GM19025 (cell line): ENCODE data around the gene FBL.
"Not testable (repeated sequence)": the region's sequence is repeated elsewhere in the genome, so short reads cannot be mapped to it uniquely, and the experiment has no call there.

ENCODE experiments used
- ATAC-seq: cut with Tn5 transposase; IDR thresholded peaks from one replicate; pipeline ENCODE4 v1.9.1; 2021; ENCODE audit warnings: mild to moderate bottlenecking, low read depth, moderate library complexity; ENCODE audit not compliant: unreplicated experiment

Gene FBL

DNA sequence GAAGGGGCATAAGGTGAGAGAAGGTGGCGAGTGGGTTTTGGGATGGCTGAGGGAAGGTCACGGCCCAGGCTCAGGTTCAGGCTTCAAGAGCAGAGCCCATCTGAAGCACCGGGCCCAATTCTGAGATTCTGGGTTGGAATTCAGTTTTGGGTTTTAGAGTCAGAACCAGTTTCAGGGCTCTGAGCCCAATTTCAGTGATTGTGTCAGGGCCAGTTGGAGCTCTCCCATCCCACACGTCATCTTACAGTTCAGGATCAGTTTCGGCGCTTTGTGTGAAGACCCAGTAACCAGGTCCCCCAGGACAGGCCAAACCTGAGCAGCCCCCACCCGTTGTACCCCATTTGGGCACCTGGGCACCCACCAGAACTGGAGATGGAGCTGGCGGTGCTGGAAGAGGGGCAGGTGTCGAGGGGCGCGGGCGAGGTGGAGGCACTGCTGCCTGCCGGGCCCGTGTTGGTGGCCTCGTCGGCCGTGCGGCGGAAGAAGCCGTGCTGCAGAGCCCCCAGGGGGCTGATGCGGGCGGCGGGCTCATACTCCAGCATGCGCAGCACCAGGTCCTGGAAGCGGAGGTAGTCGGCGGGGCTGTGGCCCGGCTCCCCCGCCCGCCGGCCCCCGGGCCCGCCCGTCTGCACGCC lies 19.8 kb downstream of the FBL start:
- ATAC-seq = no peak

DNA sequence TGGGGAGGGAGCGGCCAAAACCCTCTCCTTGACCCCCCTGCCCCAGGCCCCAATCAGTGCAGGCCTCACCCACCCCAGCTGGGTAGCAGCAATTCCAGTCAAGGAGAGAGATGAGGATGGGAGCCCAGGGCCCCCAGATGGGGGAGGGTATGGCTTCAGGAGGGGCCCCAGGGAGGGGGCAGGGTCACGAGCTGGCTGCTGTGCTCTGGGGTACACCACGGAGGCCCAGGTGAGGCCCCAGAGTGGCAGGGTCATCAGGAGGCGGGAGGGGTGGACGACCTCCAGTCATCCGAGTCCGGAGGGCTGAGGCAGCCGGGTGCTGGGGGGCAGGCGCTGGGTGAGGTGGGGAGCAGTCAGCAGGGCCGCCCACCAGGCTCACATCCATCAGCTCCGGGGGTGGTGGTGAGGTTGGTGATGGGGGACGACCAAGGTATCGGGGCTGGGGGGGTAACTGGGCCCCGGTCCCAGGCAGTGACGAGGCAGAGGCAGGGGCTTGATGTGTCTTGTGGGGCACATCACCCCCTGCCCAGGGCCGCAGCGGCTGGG lies 20.6 kb downstream of the FBL start:
- ATAC-seq = no peak

DNA sequence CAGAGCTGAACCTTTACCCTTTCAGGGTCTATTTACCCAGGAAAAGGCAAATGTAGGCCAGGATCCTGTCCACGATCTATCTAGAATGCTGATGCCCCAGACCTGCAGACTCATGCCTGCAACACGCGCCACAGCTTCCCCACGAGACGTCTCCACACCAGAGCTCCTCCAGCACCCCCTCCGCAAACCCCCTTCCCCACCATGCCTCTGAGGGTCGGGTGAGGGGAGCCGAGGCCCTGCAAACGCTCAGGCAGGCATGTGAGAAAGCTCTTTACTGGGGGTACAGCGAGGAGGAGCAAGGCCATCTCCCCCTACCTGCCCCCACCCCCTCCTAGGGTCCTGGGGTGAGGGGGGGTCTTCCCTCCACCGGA lies 21.1 kb downstream of the FBL start:
- ATAC-seq = no peak

DNA sequence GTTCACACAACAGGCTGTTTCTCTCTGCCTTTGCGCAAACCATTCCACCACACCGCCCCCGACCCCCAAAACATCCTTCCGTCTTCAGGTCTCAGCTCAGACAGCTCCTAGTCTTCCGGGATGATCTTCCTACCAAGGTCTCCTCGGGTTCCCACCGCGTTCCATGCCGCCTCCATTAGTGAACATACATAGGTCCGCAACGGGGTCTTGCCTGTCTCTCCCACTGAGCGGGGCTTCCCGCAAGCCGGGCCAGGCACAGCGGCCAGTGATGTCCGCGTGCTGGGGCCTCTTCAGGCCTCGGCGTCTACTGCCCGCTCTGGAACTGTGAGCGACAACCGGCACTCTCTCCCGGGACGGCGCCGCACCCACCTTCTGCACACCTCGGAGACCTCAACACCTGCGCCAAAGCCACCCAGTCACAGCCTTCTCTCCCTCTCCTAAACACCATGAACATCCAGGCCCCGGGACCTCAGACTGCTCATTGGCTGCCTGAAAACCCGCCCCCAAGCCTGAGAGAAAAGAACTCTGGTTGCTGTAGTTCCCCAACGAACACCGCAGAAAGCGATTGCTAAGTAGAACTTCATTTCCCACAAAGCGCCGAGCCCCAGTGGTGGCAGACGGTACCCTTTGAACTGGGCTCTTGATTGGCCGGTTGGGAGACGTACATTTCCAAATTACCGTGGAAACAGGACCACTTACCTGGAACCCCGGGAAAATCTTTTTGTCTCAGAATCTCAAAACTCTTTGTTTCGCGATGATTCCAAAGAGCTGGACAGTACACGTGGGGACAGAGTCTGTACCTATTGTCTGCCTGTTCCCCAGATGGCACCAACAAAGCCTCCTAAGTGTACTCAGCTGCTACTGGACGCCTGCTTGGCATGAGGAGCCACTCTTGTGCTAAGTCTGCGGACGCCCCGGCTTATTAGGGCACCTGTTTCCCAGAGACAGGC lies 21.8 kb downstream of the FBL start:
- ATAC-seq = peak; percentile 90

DNA sequence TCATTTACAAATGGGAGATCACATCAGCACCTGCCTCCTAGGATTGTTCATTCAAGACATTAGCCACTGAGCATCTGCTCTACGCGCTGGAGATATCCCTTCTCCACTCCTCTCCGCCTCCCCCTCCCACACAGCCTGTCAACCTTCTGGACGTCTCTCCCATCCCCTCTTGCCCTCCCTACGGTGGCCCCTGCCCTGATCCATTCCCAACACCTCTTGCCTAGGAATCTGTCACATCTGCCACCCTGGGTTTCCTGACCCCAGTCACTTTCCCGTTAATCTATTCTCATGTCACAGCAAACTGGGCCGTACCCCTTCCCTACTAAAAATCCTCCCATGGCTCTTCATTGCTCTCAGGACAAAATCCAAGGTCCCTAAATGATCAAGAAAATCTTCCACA lies 22.5 kb downstream of the FBL start:
- no peak for ATAC-seq

DNA sequence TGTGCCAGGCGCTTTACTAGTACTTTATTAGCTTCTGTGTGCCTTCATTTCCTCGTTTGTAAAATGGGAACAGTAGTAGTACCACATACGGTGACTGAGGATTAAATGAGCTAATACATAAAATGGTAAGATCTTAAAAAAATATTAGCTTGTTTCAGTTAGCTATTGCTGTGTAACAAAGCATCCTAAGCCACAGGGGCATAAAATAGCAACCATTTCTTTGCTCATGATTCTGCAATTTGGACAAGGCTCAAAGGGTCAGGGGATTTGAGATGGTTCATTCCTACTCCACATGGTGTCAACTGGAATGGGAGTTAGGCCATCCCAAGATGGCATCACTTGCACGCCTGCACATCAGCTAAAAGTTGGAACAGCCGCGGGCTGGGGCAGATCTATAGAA lies 25.5 kb downstream of the FBL start:
- no peak for ATAC-seq

DNA sequence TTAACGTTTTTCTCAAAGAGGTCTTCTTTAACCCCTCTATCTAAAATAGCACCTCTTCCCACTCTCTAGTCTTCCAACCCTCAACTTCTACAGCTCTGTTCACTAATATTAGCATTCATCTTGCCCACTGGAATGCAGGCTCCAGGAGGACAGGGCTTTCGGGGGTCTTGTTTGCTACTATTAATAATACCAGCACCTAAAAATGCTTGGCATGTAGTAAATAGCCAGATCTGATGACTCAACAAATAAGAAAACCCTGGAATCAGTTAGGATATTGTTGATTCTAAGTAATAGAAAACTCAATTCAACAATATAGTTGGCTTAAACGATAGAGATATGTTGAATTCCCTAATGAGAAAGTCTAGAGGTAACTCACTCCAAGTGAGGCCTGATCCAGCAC lies 26.4 kb downstream of the FBL start:
- no peak for ATAC-seq

DNA sequence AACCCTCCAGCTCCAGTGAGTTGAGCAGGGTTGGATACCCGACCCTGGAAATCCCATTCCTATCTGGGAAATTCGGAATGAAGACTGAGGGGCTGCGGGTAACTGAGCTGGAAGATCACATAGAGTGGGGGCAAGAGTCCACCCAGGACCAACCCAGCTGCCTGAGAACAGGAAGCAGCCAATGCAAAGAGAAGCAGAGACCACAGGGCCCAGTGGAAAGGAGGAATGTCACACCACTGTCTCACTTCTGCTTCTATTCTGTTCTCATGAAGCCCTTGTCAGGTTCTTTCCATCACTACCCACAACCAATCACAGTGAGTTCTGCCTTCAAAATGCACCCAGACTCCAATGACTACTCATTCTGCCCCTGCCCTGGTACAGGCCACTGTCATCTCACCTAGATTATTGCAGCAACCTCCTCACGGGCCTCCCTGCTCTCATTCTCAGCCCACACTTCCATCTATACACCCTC lies 27.5 kb downstream of the FBL start:
- peak; percentile 80 for ATAC-seq

DNA sequence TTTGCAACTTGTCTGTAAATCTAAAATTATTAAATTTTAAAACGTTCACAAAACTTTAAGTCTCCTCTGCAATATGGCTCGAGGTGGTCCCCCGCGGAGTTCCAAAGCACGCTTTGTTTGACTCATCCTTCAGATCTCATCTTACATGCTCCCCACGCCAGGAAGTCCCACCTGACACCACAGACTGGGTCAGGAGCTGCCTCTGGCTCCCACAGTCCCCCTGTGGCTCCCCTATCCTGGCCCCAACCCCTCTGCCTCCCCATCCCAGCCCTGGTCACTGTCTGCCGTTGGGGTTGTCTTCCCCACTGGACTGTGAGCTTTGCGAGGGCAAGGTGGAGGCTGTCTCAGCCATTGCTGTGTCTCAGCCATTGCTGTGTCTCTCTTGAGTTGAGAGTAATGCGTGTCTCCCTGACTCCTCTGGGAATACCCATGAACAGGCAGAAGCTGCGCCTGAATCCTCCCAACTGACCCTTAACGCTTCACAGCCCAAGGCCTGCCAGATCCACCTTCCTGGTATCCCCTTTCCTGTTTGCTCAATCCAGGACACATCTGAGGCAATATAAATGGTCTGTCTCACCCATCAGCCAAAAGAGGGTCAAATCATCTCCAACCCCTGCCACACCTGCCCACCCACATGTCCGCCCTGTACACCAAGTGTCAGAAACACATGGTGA lies 28.2 kb downstream of the FBL start:
- no peak for ATAC-seq

DNA sequence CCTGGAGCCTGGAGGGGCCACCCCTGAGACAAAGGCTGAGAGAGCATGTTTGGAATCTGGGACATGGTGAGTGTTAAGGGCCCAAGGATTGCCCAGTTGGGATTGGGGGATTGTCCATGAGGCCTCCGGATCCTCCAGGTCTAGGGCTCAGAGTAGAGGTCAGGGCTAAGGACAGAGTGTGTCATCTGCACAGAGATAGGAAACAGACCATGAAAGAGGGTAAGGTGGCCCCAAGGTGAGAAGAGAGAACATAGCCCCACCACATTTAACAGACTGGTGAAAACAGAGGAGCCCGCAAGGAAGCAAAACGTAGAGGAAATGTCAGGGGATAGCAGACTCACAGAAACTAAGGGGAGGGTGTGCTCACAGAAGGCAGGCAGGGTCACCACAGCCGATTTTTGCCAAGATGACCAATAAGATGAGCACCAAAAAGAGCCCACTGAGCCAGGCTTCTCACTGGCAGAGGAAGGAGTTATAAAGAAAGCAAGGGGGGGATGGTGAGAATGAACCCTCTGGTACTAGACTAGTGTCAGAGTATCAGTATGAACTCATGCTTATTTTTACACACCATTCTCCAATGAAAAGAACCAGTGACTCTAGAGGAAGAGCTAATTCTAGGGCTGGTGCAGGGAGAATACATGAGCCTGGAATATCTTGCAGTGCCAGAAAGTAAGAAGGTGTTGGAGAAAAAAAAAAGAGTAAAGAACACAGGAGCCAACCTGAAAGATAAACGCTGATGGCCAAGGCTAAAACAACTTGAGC lies 29.7 kb downstream of the FBL start:
- ATAC-seq = no peak

DNA sequence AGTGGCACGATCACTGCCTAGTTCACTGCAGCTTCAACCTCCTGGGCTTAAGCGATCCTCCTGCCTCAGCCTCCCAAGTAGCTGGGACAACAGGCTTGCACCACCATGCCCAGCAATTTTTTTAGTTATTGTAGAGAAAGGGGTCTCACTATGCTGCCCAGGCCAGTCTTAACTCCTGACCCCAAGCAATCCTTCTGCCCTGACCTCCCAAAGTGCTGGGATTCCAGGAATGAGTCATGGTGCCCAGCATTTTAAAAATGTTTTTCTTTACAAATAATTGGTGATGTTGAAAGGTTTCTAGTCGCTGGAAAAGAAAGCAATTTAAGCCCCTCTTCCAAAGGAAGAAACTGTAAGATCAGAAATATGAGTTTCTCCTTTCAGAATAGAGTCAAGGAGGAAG lies 31.6 kb downstream of the FBL start:
- ATAC-seq = no peak

DNA sequence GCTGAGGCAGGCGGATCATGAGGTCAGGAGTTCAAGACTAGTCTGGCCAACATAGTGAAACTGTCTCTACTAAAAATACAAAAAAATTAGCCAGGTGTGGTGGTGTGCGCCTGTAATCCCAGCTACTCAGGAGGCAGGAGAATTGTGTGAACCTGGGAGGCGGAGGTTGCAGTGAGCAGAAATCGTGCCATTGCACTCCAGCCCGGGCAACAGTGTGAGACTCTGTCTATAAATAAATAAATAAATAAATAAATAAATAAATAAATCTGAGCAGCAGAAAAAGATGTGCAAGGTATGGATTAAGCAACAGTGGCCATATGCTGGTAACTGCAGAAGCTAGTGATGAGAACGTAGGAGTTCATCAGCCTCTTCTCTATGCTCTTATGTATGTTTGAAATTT lies 32.1 kb downstream of the FBL start:
- ATAC-seq = not testable (repeated sequence)

DNA sequence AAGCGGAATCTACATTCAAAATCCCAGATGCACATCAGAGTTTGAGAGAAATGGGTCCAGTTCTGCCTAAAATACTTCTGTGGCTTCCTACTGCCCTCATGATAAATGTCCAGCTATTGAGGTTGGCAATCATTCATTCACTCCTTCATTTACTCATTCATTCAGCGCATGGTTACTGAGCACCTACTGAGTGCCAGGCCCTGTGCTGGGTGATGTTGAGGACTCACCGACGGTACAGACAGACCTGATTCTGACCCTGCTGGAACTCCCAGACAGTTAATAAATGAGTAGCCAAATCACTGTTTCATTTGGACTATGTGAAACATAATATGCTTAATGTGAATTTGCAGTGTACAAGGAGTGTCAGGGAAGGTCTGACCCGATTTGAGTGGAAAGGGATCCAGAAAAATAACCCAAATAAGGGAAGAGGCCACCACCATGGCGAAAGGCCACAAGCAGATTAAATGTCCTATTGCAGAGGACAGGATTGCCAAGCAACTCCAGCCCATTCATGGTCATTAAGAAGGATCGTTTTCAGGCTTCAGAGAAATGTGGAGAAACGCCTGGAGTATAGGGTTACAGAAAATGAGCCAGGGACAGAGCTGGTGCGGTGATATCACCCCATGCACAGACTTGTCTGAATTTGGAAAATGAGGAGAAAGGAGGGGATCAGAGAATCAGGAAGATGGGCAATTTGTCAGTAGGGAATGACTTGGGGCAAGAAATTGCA lies 32.8 kb downstream of the FBL start:
- no peak for ATAC-seq

DNA sequence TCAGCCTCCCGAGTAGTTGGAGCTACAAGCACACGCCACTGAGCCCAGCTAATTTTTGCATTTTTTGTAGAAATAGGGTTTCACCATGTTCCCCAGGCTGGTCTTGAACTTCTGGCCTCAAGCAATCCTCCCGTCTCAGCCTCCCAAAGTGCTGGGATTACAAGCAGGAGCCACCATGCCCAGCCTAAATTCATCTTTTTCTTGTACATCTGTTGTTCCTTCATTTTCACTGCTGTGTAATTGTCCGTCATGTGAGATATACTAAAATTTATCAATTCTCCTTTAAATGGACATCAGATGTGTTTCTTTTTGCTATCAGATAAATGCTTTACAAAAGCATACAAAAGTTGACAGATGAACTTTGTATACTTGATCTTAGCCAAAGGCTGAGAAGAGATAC lies 35.1 kb downstream of the FBL start:
- no peak for ATAC-seq

DNA sequence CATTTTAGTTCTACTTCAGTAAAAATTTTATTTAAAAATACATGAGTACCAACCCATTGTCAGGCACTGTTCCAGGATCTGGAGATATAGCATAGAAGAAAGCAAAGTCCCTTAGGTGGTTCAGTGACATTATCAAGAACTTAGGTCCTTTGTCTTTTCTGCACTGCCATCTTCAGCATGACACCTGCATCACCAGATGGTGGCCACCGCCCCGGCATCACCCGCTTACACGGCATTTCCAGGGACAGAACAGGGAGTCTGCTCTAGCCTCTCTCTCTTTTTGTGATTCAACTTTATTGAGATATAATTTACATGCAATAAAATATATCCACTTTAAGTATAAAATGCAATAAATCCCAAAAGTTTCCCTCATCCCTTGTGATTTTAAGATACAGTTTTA lies 35.8 kb downstream of the FBL start:
- ATAC-seq = no peak

DNA sequence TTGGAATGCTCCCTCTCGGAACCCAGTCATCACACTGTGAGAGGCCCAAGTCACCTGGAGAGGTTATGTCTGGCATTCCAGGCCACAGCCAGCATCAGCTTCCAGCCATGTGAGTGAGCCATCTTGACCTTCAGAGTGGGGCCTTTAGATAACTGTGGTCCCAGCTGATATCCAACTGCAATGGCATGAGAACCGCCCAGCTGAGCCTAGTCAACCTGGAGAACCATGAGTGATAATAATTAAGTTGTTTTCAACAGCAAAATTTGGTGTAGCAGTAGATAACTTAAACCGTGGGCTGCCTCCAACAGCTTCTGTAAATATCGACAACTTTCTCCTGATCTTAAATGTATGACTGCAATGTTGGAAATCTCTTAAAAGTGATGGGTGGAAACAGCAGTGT lies 36.8 kb downstream of the FBL start:
- no peak for ATAC-seq

DNA sequence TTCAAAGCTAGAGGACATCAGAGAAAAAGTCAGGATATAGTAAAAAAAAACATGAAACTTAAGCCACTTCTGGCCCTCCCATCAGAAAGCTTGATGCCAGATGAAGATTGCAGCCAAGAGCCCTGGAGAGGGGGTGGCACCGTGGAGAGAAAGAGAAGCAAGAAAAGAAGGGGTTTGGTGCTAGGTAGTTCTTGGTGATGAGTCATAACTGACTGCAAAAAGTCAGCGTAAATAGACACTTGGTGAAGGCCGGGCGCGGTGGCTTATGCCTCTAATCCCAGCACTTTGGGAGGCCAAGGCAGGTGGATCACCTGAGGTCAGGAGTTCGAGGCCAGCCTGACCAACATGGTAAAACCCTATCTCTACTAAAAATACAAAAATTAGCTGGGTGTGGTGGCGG lies 37.5 kb downstream of the FBL start:
- not testable (repeated sequence) for ATAC-seq

DNA sequence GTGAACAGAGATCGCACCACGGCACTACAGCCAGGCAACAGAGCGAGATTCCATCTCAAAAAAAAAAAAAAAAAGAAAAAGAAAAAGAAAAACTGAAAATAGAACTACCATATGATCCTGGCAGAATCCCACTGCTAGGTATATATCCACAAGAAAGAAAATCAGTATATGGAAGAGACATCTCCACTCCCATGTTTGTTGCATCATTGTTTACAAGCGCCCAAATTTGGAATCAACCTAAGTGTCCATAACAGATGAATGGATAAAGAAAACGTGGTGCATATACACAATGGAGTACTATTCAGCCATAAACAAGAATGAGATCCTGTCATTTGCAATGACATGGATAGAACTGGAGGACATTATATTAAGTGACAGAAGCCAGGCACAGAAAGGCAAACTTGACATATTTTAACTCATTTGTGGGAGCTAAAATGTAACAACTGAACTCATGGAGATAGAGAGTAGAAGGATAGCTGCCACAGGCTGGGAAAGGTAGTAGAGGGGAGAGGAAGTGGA lies 38.3 kb downstream of the FBL start:
- no peak for ATAC-seq

DNA sequence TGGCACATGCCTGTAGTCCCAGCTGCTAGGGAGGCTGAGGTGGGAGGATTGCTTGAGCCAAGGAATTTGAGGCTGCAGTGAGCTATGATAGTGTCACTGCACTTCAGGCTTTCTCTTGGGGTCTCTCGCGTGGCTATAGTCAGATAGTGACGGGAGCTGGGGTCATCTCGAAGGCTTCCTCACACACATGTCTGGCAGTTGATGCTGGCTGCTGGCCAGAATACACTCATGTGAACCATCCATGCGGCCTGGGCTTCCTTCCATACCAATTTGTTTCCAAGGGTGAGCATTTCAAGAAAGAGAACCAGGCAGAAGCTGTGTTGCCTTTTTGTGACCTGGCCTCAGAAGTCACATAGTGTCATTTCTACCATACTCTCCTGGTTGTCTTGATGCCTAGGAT lies 41.1 kb downstream of the FBL start:
- no peak for ATAC-seq

DNA sequence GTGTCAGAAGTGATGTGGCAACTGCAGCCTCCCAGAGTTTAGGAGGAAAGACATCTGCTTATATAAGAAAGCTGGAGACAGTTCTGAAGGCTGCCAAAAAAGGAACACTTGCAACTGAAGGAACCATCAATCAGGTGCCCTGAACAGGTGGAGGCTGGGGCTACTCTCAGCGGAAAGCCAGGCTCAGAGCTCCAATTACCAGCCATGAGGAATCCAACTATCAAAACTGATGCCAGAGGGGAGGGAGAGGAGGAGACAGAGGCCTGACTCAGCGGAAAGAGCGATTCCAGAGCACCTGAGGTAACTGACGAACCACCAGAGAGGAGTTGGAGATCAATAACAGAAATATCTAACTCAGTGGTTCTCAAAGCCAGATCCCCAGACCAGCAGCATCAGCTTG lies 43.2 kb downstream of the FBL start:
- ATAC-seq = no peak
